ENCODE measurements around the gene SST. TPM values are rescaled to one million over a fixed set of nuclear protein-coding genes. Genes with fewer than 3 reads are reported as not detected.

Gene SST
- total and polyA plus RNA-seq, 2 of the 4 experiments (the other 2 are of a cell fraction): not detected

GRCh38 chr3:187626581-187626980 is 43.6 kb downstream of the SST start:
- TF ChIP-seq MAFK (IDR thresholded peaks at IDR 0.05; ENCODE audit: low read depth, low read length): no peak
- no peak for TF ChIP-seq SMC3 (IDR thresholded peaks at IDR 0.05; ENCODE audit: low read depth, low read length)
- TF ChIP-seq RFX5 (IDR thresholded peaks at IDR 0.05; ENCODE audit: low read depth, low read length): no peak
- TF ChIP-seq NFE2L2 (IDR thresholded peaks at IDR 0.05; ENCODE audit: low read depth, low read length): no peak
- TF ChIP-seq POLR2A (IDR thresholded peaks at IDR 0.05; ENCODE audit: low read depth, low read length): no peak
- TF ChIP-seq, protein P1, sequence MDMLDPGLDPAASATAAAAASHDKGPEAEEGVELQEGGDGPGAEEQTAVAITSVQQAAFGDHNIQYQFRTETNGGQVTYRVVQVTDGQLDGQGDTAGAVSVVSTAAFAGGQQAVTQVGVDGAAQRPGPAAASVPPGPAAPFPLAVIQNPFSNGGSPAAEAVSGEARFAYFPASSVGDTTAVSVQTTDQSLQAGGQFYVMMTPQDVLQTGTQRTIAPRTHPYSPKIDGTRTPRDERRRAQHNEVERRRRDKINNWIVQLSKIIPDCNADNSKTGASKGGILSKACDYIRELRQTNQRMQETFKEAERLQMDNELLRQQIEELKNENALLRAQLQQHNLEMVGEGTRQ (IDR thresholded peaks at IDR 0.05; ENCODE audit: low read depth, low read length): no peak
- no peak for TF ChIP-seq RAD21 (IDR thresholded peaks at IDR 0.05; ENCODE audit: low read length)
- no peak for TF ChIP-seq CEBPB (IDR thresholded peaks at IDR 0.05; ENCODE audit: low read depth, low read length)
- TF ChIP-seq FOS (IDR thresholded peaks at IDR 0.05; ENCODE audit: low read depth, low read length): no peak
- TF ChIP-seq RCOR1 (IDR thresholded peaks at IDR 0.05; ENCODE audit: insufficient replicate concordance, low read length): no peak
- no peak for TF ChIP-seq CTCF (conservative IDR thresholded peaks at IDR 0.05; ENCODE audit: low read depth, low read length)
- no peak for TF ChIP-seq CHD1 (IDR thresholded peaks at IDR 0.05; ENCODE audit: low read depth, low read length)
- no peaks in the 10 kb centered on the region for H3K79me1 ChIP-seq (ENCODE audit: low read depth in 1 of 2, low read length in 2 of 2)
- no peak overlapping the region for H3K4me2 ChIP-seq (ENCODE audit: low read depth, low read length)
- no peak overlapping the region for H4K5ac ChIP-seq (ENCODE audit: low read depth, low read length)
- H4K20me1 ChIP-seq (ENCODE audit: insufficient read depth, low read length): no peaks in the 10 kb centered on the region
- POLR2A ChIA-PET (ENCODE audit: unreplicated experiment): no interaction called here
- no peak overlapping the region for H3K4me3 ChIP-seq (ENCODE audit: insufficient read depth, low read depth, low read length)
- no peaks in the 10 kb centered on the region for H3K36me3 ChIP-seq (ENCODE audit: control insufficient read depth, insufficient read depth, low read length)
- H2BK120ac ChIP-seq (ENCODE audit: low read depth, low read length): no peak overlapping the region
- no peak for DNase-seq
- no peak overlapping the region for H3K14ac ChIP-seq (replicated peaks; ENCODE audit: low read depth, low read length)
- no CpG with 5 or more reads among the region's 2 CpGs for WGBS, 2 experiments (ENCODE audit: extremely low coverage in 2 of 2, insufficient read length in 1 of 2)
- H3K4me1 ChIP-seq (ENCODE audit: control insufficient read depth, insufficient read depth, low read length): peaks cover 1% of the 10 kb centered on the region; the same call in 1 of the 2 replicates
- no peak overlapping the region for H2AK5ac ChIP-seq (ENCODE audit: low read depth, low read length)
- H2AFZ ChIP-seq (replicated peaks; ENCODE audit: low read length, poor library complexity): no peak overlapping the region
- H3K4ac ChIP-seq (ENCODE audit: low read depth, low read length): no peak overlapping the region
- BruUV-seq (replicated peaks): no TSS peak
- no peak overlapping the region for H4K8ac ChIP-seq (ENCODE audit: low read depth in 2 of 2, low read length in 2 of 2)
- H2BK15ac ChIP-seq (ENCODE audit: low read depth, low read length): no peak overlapping the region
- H3K23ac ChIP-seq (ENCODE audit: low read depth, low read length): no peak overlapping the region
- H3K9me3 ChIP-seq (ENCODE audit: control insufficient read depth, insufficient read depth, low read length): no peaks in the 10 kb centered on the region
- H3K18ac ChIP-seq (ENCODE audit: low read depth, low read length): no peak overlapping the region
- in situ Hi-C loops (cut with MboI; ENCODE audit: low sequenced_read_pairs): no loop called here
- no peaks in the 10 kb centered on the region for H3K9me1 ChIP-seq (ENCODE audit: insufficient read depth, low read length)
- H3K27ac ChIP-seq (ENCODE audit: insufficient read depth, low read length): no peak overlapping the region
- ATAC-seq (ENCODE audit: low read depth): no peak
- H2AK9ac ChIP-seq (replicated peaks; ENCODE audit: low read depth, low read length, poor library complexity): no peak overlapping the region
- no peak overlapping the region for H2BK5ac ChIP-seq (ENCODE audit: low read depth, low read length, poor library complexity, severe bottlenecking)
- H2BK20ac ChIP-seq (ENCODE audit: low read depth, low read length): no peak overlapping the region
- H3K56ac ChIP-seq (ENCODE audit: extremely low read depth, insufficient read depth, low read length): no peak overlapping the region
- intact Hi-C loops (cut with micrococcal nuclease): no loop called here
- dilution Hi-C loops (cut with HindIII; ENCODE audit: low sequenced_read_pairs, unreplicated experiment): no loop called here
- H3K27me3 ChIP-seq (ENCODE audit: control insufficient read depth, insufficient read depth, low read length): peaks cover 16% of the 10 kb centered on the region
- CTCF ChIA-PET: no interaction called here
- H4K91ac ChIP-seq (ENCODE audit: insufficient read depth, low read depth, low read length): no peak overlapping the region
- H3K9ac ChIP-seq (ENCODE audit: low read depth, low read length): no peak overlapping the region

Measured in IMR-90 (cell line).